ENCODE results near the gene ZNF594. TPM values are rescaled to one million over a fixed set of nuclear protein-coding genes. Genes with fewer than 3 reads are reported as not detected.
"Not testable (repeated sequence)": the region's sequence is repeated elsewhere in the genome, so short reads cannot be mapped to it uniquely, and the experiment has no call there.

Gene ZNF594
- total and polyA plus RNA-seq, 2 of the 13 experiments (the other 11 are each of a cell fraction or from before 2014, with no cell fraction given) = 2.9 to 9.6 TPM

- H3K36me3 ChIP-seq (replicated peaks in 1 of 2; ENCODE audit: control insufficient read depth in 1 of 2, insufficient read depth in 2 of 2, low read length in 2 of 2) = no peaks in the 10 kb centered on the region
- no peak for ATAC-seq
- ChIA-PET CTCF (ENCODE audit: low intra/inter-chr PET ratio, low total read pairs) (no interaction called here), POLR2A (no interaction called here)
- H3K9me3 ChIP-seq (ENCODE audit: low read length) = no peaks in the 10 kb centered on the region
- no peak overlapping the region for H2AFZ ChIP-seq (ENCODE audit: low read length)
- DNase-seq (ENCODE audit: low spot score) = no peak
- H4K20me1 ChIP-seq (ENCODE audit: insufficient read depth, low read length) = no peaks in the 10 kb centered on the region
- BruUV-seq (replicated peaks) = no TSS peak
- in situ Hi-C loops (cut with HindIII; ENCODE audit: extremely low pct_ligation_motif_present, low pct_unique_long_range_greater_than_20kb) = no loop called here
- TF ChIP-seq, protein P1, sequence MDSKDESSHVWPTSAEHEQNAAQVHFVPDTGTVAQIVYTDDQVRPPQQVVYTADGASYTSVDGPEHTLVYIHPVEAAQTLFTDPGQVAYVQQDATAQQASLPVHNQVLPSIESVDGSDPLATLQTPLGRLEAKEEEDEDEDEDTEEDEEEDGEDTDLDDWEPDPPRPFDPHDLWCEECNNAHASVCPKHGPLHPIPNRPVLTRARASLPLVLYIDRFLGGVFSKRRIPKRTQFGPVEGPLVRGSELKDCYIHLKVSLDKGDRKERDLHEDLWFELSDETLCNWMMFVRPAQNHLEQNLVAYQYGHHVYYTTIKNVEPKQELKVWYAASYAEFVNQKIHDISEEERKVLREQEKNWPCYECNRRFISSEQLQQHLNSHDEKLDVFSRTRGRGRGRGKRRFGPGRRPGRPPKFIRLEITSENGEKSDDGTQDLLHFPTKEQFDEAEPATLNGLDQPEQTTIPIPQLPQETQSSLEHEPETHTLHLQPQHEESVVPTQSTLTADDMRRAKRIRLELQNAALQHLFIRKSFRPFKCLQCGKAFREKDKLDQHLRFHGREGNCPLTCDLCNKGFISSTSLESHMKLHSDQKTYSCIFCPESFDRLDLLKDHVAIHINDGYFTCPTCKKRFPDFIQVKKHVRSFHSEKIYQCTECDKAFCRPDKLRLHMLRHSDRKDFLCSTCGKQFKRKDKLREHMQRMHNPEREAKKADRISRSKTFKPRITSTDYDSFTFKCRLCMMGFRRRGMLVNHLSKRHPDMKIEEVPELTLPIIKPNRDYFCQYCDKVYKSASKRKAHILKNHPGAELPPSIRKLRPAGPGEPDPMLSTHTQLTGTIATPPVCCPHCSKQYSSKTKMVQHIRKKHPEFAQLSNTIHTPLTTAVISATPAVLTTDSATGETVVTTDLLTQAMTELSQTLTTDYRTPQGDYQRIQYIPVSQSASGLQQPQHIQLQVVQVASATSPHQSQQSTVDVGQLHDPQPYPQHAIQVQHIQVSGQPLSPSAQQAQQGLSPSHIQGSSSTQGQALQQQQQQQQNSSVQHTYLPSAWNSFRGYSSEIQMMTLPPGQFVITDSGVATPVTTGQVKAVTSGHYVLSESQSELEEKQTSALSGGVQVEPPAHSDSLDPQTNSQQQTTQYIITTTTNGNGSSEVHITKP (CRISPR knock-in tag; IDR thresholded peaks at IDR 0.05; ENCODE audit: low read depth) = no peak
- TF ChIP-seq SMC3 (IDR thresholded peaks at IDR 0.05; ENCODE audit: low read length) = no peak
- peaks cover 2 to 24% of the 10 kb centered on the region in 2 experiments; a peak in 4 of 5 replicates for H3K27me3 ChIP-seq (ENCODE audit: control insufficient read depth in 1 of 2, insufficient read depth in 2 of 2, low read length in 2 of 2)
- H3K9ac ChIP-seq (ENCODE audit: insufficient read depth, low read depth, low read length) = no peak overlapping the region
- no peak overlapping the region for H3K4me2 ChIP-seq (ENCODE audit: low read depth, low read length)
- WGBS (ENCODE audit: low lambda C conversion rate) = 30% methylated on average over 6 of the region's 7 CpGs
- H3K27ac ChIP-seq (ENCODE audit: extremely low read length, insufficient read depth, low read length) = no peak overlapping the region
- no peaks in the 10 kb centered on the region for H3K79me2 ChIP-seq (ENCODE audit: insufficient read depth, low read length)
- FAIRE-seq = no peak
- intact Hi-C loops (cut with micrococcal nuclease; ENCODE audit: unreplicated experiment) = no loop called here
- peaks cover 9% of the 10 kb centered on the region for H3K4me1 ChIP-seq (ENCODE audit: insufficient read depth, low read length)
- H3K4me3 ChIP-seq (replicated peaks in 1 of 3; ENCODE audit: insufficient read depth in 1 of 3, low read depth in 2 of 3, low read length in 3 of 3) = no peak overlapping the region
These were observed 60.4 kb downstream of the ZNF594 start for GRCh38 chr17:5131146-5131715.

- H3K9me3 ChIP-seq (ENCODE audit: low read length); intact Hi-C loops (cut with micrococcal nuclease; ENCODE audit: unreplicated experiment); BruUV-seq (replicated peaks): not testable (repeated sequence)
These were observed 61.0 kb downstream of the ZNF594 start for GRCh38 chr17:5130687-5131086.

GRCh38 chr17:5130261-5130660 is 61.4 kb downstream of the ZNF594 start:
- DNase-seq (ENCODE audit: low spot score); H3K79me2 ChIP-seq (ENCODE audit: insufficient read depth, low read length); intact Hi-C loops (cut with micrococcal nuclease; ENCODE audit: unreplicated experiment); H3K9ac ChIP-seq (ENCODE audit: insufficient read depth, low read depth, low read length); POLR2A ChIA-PET; H2AFZ ChIP-seq (ENCODE audit: low read length); H3K27ac ChIP-seq (ENCODE audit: extremely low read length, insufficient read depth, low read length); H3K4me1 ChIP-seq (ENCODE audit: insufficient read depth, low read length); H3K4me3 ChIP-seq (replicated peaks in 1 of 3; ENCODE audit: insufficient read depth in 1 of 3, low read depth in 2 of 3, low read length in 3 of 3); H4K20me1 ChIP-seq (ENCODE audit: insufficient read depth, low read length); H3K9me3 ChIP-seq (ENCODE audit: low read length); ATAC-seq; H3K36me3 ChIP-seq (replicated peaks in 1 of 2; ENCODE audit: control insufficient read depth in 1 of 2, insufficient read depth in 2 of 2, low read length in 2 of 2); in situ Hi-C loops (cut with HindIII; ENCODE audit: extremely low pct_ligation_motif_present, low pct_unique_long_range_greater_than_20kb); BruUV-seq (replicated peaks); FAIRE-seq; CTCF ChIA-PET (ENCODE audit: low intra/inter-chr PET ratio, low total read pairs); H3K4me2 ChIP-seq (ENCODE audit: low read depth, low read length): not testable (repeated sequence)
- WGBS (ENCODE audit: low lambda C conversion rate) = 65% methylated on average over 8 of the region's 10 CpGs
- peaks cover 2 to 19% of the 10 kb centered on the region in 2 experiments; a peak in 4 of 5 replicates for H3K27me3 ChIP-seq (ENCODE audit: control insufficient read depth in 1 of 2, insufficient read depth in 2 of 2, low read length in 2 of 2)

More at GRCh38 chr17:5130687-5131086, 61.0 kb downstream of the ZNF594 start:
- in situ Hi-C loops (cut with HindIII; ENCODE audit: extremely low pct_ligation_motif_present, low pct_unique_long_range_greater_than_20kb); H2AFZ ChIP-seq (ENCODE audit: low read length); H3K4me3 ChIP-seq (replicated peaks in 1 of 3; ENCODE audit: insufficient read depth in 1 of 3, low read depth in 2 of 3, low read length in 3 of 3); H3K36me3 ChIP-seq (replicated peaks in 1 of 2; ENCODE audit: control insufficient read depth in 1 of 2, insufficient read depth in 2 of 2, low read length in 2 of 2); POLR2A ChIA-PET; H3K27ac ChIP-seq (ENCODE audit: extremely low read length, insufficient read depth, low read length); H4K20me1 ChIP-seq (ENCODE audit: insufficient read depth, low read length); FAIRE-seq; CTCF ChIA-PET (ENCODE audit: low intra/inter-chr PET ratio, low total read pairs); ATAC-seq; DNase-seq (ENCODE audit: low spot score); H3K9ac ChIP-seq (ENCODE audit: insufficient read depth, low read depth, low read length); H3K4me2 ChIP-seq (ENCODE audit: low read depth, low read length); H3K4me1 ChIP-seq (ENCODE audit: insufficient read depth, low read length); H3K79me2 ChIP-seq (ENCODE audit: insufficient read depth, low read length): not testable (repeated sequence)
- peaks cover 2 to 19% of the 10 kb centered on the region in 2 experiments; a peak in 4 of 5 replicates for H3K27me3 ChIP-seq (ENCODE audit: control insufficient read depth in 1 of 2, insufficient read depth in 2 of 2, low read length in 2 of 2)
- 20% methylated on average over 2 of the region's 5 CpGs for WGBS (ENCODE audit: low lambda C conversion rate)
